Stimulated activated CD4-positive, alpha-beta T cell treated with anti-CD3 and anti-CD28 coated beads, Interleukin-1b, Interleukin-23, amount 100 ng/mL, for 1 hour (primary cell): ENCODE measurements around the gene C16orf74.

ENCODE experiments used
- DNase-seq, 2 donors: peaks; one replicate each; pipeline ENCODE4 v3.0.0-alpha.2; 2020; ENCODE audit warnings: low read depth in 2 of 2

The C16orf74 gene

GRCh38 chr16:85774811-85775210 is 23.9 kb upstream of the C16orf74 start:
- no peak for DNase-seq

GRCh38 chr16:85774136-85774535 is 23.2 kb upstream of the C16orf74 start:
- no peak for DNase-seq

- DNase-seq = no peak
Observed at GRCh38 chr16:85773044-85773443, 22.1 kb upstream of the C16orf74 start.

- DNase-seq = no peak
Observed at GRCh38 chr16:85770741-85771140, 19.8 kb upstream of the C16orf74 start.

GRCh38 chr16:85768199-85768598 is 17.3 kb upstream of the C16orf74 start:
- no peak for DNase-seq

GRCh38 chr16:85767531-85767930 is 16.6 kb upstream of the C16orf74 start:
- no peak for DNase-seq

- DNase-seq = no peak
Observed at GRCh38 chr16:85765767-85766166, 14.9 kb upstream of the C16orf74 start.

GRCh38 chr16:85765211-85765610 is 14.3 kb upstream of the C16orf74 start:
- DNase-seq = no peak

GRCh38 chr16:85763616-85764015 is 12.7 kb upstream of the C16orf74 start:
- no peak for DNase-seq

- no peak for DNase-seq
Observed at GRCh38 chr16:85762970-85763369, 12.1 kb upstream of the C16orf74 start.

GRCh38 chr16:85761861-85762260 is 11.0 kb upstream of the C16orf74 start:
- no peak for DNase-seq

- no peak for DNase-seq
Observed at GRCh38 chr16:85759631-85760419, 8.9 kb upstream of the C16orf74 start.

GRCh38 chr16:85759136-85759535 is 8.2 kb upstream of the C16orf74 start:
- DNase-seq = no peak

GRCh38 chr16:85757341-85757822 is 6.5 kb upstream of the C16orf74 start:
- no peak for DNase-seq

GRCh38 chr16:85755929-85756768 is 5.3 kb upstream of the C16orf74 start:
- no peak for DNase-seq

- no peak for DNase-seq
Observed at GRCh38 chr16:85754413-85754812, 3.5 kb upstream of the C16orf74 start.

- DNase-seq = no peak
Observed at GRCh38 chr16:85753976-85754375, 3.1 kb upstream of the C16orf74 start.

GRCh38 chr16:85753559-85753958 is 2.7 kb upstream of the C16orf74 start:
- no peak for DNase-seq

- no peak for DNase-seq
Observed at GRCh38 chr16:85752511-85753420, 1.9 kb upstream of the C16orf74 start.

- no peak for DNase-seq
Observed at GRCh38 chr16:85751698-85752501, 1.0 kb upstream of the C16orf74 start.
